ENCODE data around the gene MUC4.

DNA sequence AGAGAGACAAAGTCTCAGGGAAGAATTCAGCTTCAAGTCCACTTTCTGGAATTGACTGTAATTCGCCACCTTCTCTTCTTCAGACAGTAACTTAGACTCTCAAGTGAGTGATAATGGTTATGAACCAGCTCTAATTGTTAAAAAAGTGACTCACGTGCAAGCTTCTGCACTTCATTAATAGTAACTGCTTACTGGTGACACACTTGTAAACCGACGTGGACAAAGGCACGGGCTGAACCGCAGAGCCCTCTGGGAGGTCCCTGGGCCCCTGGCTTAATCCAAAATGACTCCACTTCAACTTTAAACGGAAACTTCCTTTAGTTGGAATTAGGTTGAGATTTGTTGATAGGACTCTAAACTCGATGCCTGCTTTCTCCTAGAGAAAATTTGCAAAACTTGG, 17.0 kb downstream of the MUC4 start:
- TF ChIP-seq, protein P1, sequence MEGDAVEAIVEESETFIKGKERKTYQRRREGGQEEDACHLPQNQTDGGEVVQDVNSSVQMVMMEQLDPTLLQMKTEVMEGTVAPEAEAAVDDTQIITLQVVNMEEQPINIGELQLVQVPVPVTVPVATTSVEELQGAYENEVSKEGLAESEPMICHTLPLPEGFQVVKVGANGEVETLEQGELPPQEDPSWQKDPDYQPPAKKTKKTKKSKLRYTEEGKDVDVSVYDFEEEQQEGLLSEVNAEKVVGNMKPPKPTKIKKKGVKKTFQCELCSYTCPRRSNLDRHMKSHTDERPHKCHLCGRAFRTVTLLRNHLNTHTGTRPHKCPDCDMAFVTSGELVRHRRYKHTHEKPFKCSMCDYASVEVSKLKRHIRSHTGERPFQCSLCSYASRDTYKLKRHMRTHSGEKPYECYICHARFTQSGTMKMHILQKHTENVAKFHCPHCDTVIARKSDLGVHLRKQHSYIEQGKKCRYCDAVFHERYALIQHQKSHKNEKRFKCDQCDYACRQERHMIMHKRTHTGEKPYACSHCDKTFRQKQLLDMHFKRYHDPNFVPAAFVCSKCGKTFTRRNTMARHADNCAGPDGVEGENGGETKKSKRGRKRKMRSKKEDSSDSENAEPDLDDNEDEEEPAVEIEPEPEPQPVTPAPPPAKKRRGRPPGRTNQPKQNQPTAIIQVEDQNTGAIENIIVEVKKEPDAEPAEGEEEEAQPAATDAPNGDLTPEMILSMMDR (conservative IDR thresholded peaks at IDR 0.05; ENCODE audit: low read depth, low read length), result no peak
- no peak for TF ChIP-seq EZH2 (IDR thresholded peaks at IDR 0.05; ENCODE audit: low read length, unreplicated experiment)
- TF ChIP-seq EZH2phosphoT487 (IDR thresholded peaks at IDR 0.05; ENCODE audit: borderline replicate concordance, low read length), result no peak
